Measurements from ENCODE around the gene ERC2.

Gene ERC2

GRCh38 chr3:56477646-56478045, 9.4 kb upstream of the ERC2 start:
- H2AK5ac ChIP-seq (ENCODE audit: low read length): no peak overlapping the region

GRCh38 chr3:56476771-56477170, 8.5 kb upstream of the ERC2 start:
- H3K4ac ChIP-seq (ENCODE audit: low read depth, low read length): no peak overlapping the region
- no peak overlapping the region for H3K18ac ChIP-seq (ENCODE audit: low read length)
- no peak overlapping the region for H3K23ac ChIP-seq (ENCODE audit: low read length)
- H3K4me1 ChIP-seq (ENCODE audit: control insufficient read depth in 1 of 2, insufficient read depth in 2 of 2, low read length in 2 of 2): no peaks in the 10 kb centered on the region
- H2BK120ac ChIP-seq (ENCODE audit: insufficient read depth, low read length, poor library complexity): no peak overlapping the region
- no peak overlapping the region for H2AK5ac ChIP-seq (ENCODE audit: low read length)
- no peak overlapping the region for H3K9ac ChIP-seq (ENCODE audit: low read length)
- no peak overlapping the region for H2BK5ac ChIP-seq (ENCODE audit: low read depth, low read length, poor library complexity)
- no peak overlapping the region for H3K4me2 ChIP-seq (ENCODE audit: low read length)
- no peak overlapping the region for H3K27ac ChIP-seq (ENCODE audit: low read depth, low read length)
- no peak overlapping the region for H4K91ac ChIP-seq (ENCODE audit: low read depth, low read length)
- no peaks in the 10 kb centered on the region for H3K27me3 ChIP-seq (ENCODE audit: insufficient read depth, low read length)
- H4K12ac ChIP-seq (ENCODE audit: low read depth, low read length): no peak overlapping the region
- H3K14ac ChIP-seq (ENCODE audit: low read length): no peak overlapping the region
- no CpG with 5 or more reads among the region's 1 CpG for WGBS (ENCODE audit: extremely low coverage, insufficient coverage, insufficient read length)
- H3K79me1 ChIP-seq (ENCODE audit: low read length): no peaks in the 10 kb centered on the region
- no peak overlapping the region for H2AFZ ChIP-seq (ENCODE audit: insufficient read depth, low read length, poor library complexity)
- H3K9me3 ChIP-seq (ENCODE audit: insufficient read depth, low read depth, low read length): no peaks in the 10 kb centered on the region
- DNase-seq: no peak
- H3K79me2 ChIP-seq (ENCODE audit: control insufficient read depth, insufficient read depth, low read length, poor library complexity): no peaks in the 10 kb centered on the region
- H4K8ac ChIP-seq (ENCODE audit: low read depth, low read length): no peak overlapping the region
- no peak overlapping the region for H2BK12ac ChIP-seq (ENCODE audit: low read length)
- H3K4me3 ChIP-seq (ENCODE audit: low read depth, low read length): no peak overlapping the region
- no peaks in the 10 kb centered on the region for H3K36me3 ChIP-seq (ENCODE audit: control insufficient read depth in 1 of 2, insufficient read depth in 2 of 2, low read length in 2 of 2)

More at GRCh38 chr3:56477646-56478045, 9.4 kb upstream of the ERC2 start:
- Histone ChIP-seq H4K91ac (ENCODE audit: low read depth, low read length) (no peak overlapping the region), H3K14ac (ENCODE audit: low read length) (no peak overlapping the region), H3K9ac (ENCODE audit: low read length) (no peak overlapping the region), H3K4ac (ENCODE audit: low read depth, low read length) (no peak overlapping the region), H3K36me3 (ENCODE audit: control insufficient read depth in 1 of 2, insufficient read depth in 2 of 2, low read length in 2 of 2) (no peaks in the 10 kb centered on the region), H3K27me3 (ENCODE audit: insufficient read depth, low read length) (no peaks in the 10 kb centered on the region), H2BK12ac (ENCODE audit: low read length) (no peak overlapping the region), H3K27ac (ENCODE audit: low read depth, low read length) (no peak overlapping the region), H3K4me1 (ENCODE audit: control insufficient read depth in 1 of 2, insufficient read depth in 2 of 2, low read length in 2 of 2) (no peaks in the 10 kb centered on the region), H3K4me3 (ENCODE audit: low read depth, low read length) (no peak overlapping the region), H3K79me1 (ENCODE audit: low read length) (no peaks in the 10 kb centered on the region), H2BK120ac (ENCODE audit: insufficient read depth, low read length, poor library complexity) (no peak overlapping the region), H4K12ac (ENCODE audit: low read depth, low read length) (no peak overlapping the region), H3K4me2 (ENCODE audit: low read length) (no peak overlapping the region), H2BK5ac (ENCODE audit: low read depth, low read length, poor library complexity) (no peak overlapping the region), H3K18ac (ENCODE audit: low read length) (no peak overlapping the region), H3K23ac (ENCODE audit: low read length) (no peak overlapping the region), H4K8ac (ENCODE audit: low read depth, low read length) (no peak overlapping the region), H3K9me3 (ENCODE audit: insufficient read depth, low read depth, low read length) (no peaks in the 10 kb centered on the region), H2AFZ (ENCODE audit: insufficient read depth, low read length, poor library complexity) (no peak overlapping the region), H3K79me2 (ENCODE audit: control insufficient read depth, insufficient read depth, low read length, poor library complexity) (no peaks in the 10 kb centered on the region)
- WGBS (ENCODE audit: extremely low coverage, insufficient coverage, insufficient read length): no CpG with 5 or more reads among the region's 3 CpGs
- DNase-seq: no peak

DNA sequence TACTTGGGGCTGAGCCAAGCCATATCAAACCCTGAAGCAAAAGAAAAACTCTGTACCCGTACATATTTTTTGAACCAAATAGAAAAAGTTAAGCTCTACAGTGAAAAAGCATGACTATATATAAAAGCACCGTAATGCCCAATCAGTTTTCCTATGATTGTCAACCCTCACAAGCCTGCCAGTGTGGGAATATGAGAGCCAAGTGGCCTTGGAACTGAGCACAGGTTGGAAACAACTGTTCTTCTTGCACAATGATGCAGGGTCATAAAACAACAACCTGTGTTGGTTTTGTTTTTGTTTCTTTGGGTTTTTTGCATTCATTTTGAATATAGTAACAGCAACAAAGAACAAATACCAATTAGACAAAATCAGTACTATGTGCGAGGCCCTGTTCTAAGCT, 3.5 kb upstream of the ERC2 start:
- Histone ChIP-seq H4K8ac (ENCODE audit: low read depth, low read length) (no peak overlapping the region), H4K12ac (ENCODE audit: low read depth, low read length) (no peak overlapping the region), H2BK120ac (ENCODE audit: insufficient read depth, low read length, poor library complexity) (no peak overlapping the region), H3K23ac (ENCODE audit: low read length) (no peak overlapping the region), H2AFZ (ENCODE audit: insufficient read depth, low read length, poor library complexity) (no peak overlapping the region), H4K91ac (ENCODE audit: low read depth, low read length) (no peak overlapping the region), H3K4me2 (ENCODE audit: low read length) (no peak overlapping the region), H2AK5ac (ENCODE audit: low read length) (no peak overlapping the region), H3K27ac (ENCODE audit: low read depth, low read length) (no peak overlapping the region), H3K79me1 (ENCODE audit: low read length) (no peaks in the 10 kb centered on the region), H3K14ac (ENCODE audit: low read length) (no peak overlapping the region), H3K4me3 (ENCODE audit: low read depth, low read length) (no peak overlapping the region), H3K9me3 (ENCODE audit: insufficient read depth, low read depth, low read length) (no peaks in the 10 kb centered on the region), H3K18ac (ENCODE audit: low read length) (no peak overlapping the region), H3K36me3 (ENCODE audit: control insufficient read depth in 1 of 2, insufficient read depth in 2 of 2, low read length in 2 of 2) (no peaks in the 10 kb centered on the region), H3K27me3 (ENCODE audit: insufficient read depth, low read length) (no peaks in the 10 kb centered on the region), H2BK12ac (ENCODE audit: low read length) (no peak overlapping the region), H3K4me1 (ENCODE audit: control insufficient read depth in 1 of 2, insufficient read depth in 2 of 2, low read length in 2 of 2) (peaks cover 0 to 2% of the 10 kb centered on the region in 2 experiments), H3K79me2 (ENCODE audit: control insufficient read depth, insufficient read depth, low read length, poor library complexity) (no peaks in the 10 kb centered on the region), H3K4ac (ENCODE audit: low read depth, low read length) (no peak overlapping the region), H3K9ac (ENCODE audit: low read length) (no peak overlapping the region), H2BK5ac (ENCODE audit: low read depth, low read length, poor library complexity) (no peak overlapping the region)
- no CpG with 5 or more reads among the region's 3 CpGs for whole genome bisulfite sequencing (ENCODE audit: extremely low coverage, insufficient coverage, insufficient read length)
- DNase-seq: no peak

GRCh38 chr3:56469141-56469540, 874 bp upstream of the ERC2 start:
- Histone ChIP-seq H3K79me2 (ENCODE audit: control insufficient read depth, insufficient read depth, low read length, poor library complexity) (no peaks in the 10 kb centered on the region), H3K9me3 (ENCODE audit: insufficient read depth, low read depth, low read length) (no peaks in the 10 kb centered on the region), H3K14ac (ENCODE audit: low read length) (no peak overlapping the region), H3K9ac (ENCODE audit: low read length) (no peak overlapping the region), H3K36me3 (ENCODE audit: control insufficient read depth in 1 of 2, insufficient read depth in 2 of 2, low read length in 2 of 2) (no peaks in the 10 kb centered on the region), H3K4me1 (ENCODE audit: control insufficient read depth in 1 of 2, insufficient read depth in 2 of 2, low read length in 2 of 2) (peaks cover 0 to 2% of the 10 kb centered on the region in 2 experiments), H2AK5ac (ENCODE audit: low read length) (no peak overlapping the region), H3K27me3 (ENCODE audit: insufficient read depth, low read length) (no peaks in the 10 kb centered on the region), H3K4me3 (ENCODE audit: low read depth, low read length) (no peak overlapping the region), H3K4ac (ENCODE audit: low read depth, low read length) (no peak overlapping the region), H2BK120ac (ENCODE audit: insufficient read depth, low read length, poor library complexity) (no peak overlapping the region), H3K23ac (ENCODE audit: low read length) (no peak overlapping the region), H4K8ac (ENCODE audit: low read depth, low read length) (no peak overlapping the region), H2BK12ac (ENCODE audit: low read length) (no peak overlapping the region), H3K18ac (ENCODE audit: low read length) (no peak overlapping the region), H2AFZ (ENCODE audit: insufficient read depth, low read length, poor library complexity) (no peak overlapping the region), H2BK5ac (ENCODE audit: low read depth, low read length, poor library complexity) (no peak overlapping the region), H4K91ac (ENCODE audit: low read depth, low read length) (no peak overlapping the region), H3K27ac (ENCODE audit: low read depth, low read length) (no peak overlapping the region), H3K79me1 (ENCODE audit: low read length) (no peaks in the 10 kb centered on the region), H4K12ac (ENCODE audit: low read depth, low read length) (no peak overlapping the region), H3K4me2 (ENCODE audit: low read length) (no peak overlapping the region)
- no CpG with 5 or more reads among the region's 3 CpGs for WGBS (ENCODE audit: extremely low coverage, insufficient coverage, insufficient read length)
- no peak for DNase-seq
